NCI-H774 (cell line): Measurements from ENCODE around the gene MS4A15.
"Not testable (repeated sequence)": the region's sequence is repeated elsewhere in the genome, so short reads cannot be mapped to it uniquely, and the experiment has no call there.

ENCODE experiments used
- DNase-seq: peaks from one replicate; lab custom pipeline; 2025; lab: John Stamatoyannopoulos, UW

Gene MS4A15

DNA sequence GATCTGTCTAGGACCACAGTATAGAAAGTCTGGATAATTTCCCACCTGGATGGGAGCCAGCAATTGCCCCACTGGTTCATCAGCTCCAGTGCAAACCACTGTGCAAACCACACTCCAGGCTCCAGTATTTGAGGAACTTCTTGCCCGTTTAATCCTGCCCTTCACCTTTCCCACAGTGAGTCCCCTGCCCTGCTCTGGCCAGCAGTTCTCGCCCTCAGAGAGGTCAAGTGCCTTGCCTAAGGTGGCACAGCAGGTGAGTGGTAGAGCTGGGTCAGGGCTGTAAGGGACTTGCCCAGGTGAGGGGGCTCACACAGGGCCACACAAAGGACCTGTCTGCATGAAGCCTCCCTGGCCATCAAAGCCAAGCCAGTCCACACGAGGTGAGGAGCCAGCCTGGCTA lies 52.6 kb downstream of the MS4A15 start:
- DNase-seq, result no peak

DNA sequence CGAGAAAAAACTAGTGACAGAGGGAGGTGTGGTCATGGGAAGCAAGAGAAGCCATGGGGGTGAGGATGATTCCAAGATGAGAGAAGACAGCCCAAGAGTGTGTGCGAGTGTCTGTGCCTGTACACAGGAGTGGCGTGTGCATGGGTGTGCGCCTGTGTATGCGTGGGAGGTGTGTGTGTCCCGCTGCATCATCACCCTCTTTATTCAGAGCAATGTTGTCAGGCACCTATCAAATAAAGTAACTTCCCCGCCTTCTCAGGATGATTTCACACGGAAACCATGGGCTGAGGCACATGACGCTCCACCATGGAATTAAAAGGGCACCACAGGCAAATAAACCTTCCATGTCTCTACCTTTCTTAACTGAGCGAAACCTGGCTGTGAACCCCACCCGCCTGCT lies 53.0 kb downstream of the MS4A15 start:
- DNase-seq, result no peak

DNA sequence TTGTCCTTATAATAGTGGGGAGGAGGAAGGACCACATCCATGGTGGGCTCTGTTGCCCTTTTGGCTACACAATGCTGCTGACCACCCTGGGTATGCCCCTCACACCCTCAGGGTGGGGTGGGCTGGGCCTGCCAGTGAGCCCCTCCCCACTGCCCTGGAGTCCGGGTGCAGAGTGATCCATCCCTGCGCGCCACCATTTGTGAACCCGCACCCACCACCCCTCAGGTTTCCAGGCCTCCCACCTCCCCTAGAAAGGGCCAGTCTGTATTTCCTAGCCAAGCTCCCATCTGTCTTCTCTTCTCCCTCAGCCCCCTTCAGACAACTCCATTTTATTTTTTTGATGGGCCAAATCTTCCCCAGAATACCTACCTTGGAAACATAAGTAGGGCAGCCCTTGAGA lies 53.5 kb downstream of the MS4A15 start:
- no peak for DNase-seq

DNA sequence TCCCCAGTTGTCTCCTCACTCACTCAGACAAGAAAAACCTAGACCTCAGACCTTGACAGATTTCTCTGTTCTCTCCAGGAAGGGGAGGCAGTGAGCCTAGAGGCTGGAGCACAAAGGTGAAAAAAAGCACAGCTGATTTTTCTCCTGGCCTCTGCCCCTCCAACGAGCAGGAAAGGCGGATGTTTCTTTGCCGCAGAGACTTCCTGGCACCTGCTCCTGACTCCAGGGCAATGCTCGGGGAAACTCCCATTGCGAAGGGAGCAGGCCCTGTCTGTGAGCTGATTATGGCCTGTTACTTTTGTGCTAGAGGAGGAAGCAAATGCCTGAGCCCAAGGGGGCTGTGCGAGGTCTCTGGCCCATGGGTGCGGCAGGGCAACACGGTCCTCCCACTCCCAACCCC lies 53.9 kb downstream of the MS4A15 start:
- DNase-seq, result no peak

DNA sequence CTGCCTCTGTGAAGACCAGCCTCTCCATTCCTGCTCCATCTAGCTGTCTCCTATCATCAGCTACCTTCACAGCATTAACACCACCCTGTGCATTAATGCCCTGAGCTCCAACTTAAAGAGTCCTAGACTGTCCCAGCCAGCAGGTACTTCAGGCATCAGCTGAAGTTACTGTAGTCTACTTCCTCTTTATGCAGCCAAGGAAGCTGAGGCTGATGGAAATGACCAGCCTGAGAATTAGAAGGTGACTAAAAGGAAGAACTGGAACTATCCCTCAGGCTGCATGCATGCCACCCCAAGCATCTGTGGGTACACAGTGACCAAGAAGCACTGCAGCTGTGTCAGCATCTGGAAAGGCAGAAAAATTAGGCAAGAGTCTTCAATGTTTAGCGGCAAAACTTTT lies 56.7 kb downstream of the MS4A15 start:
- DNase-seq, result no peak

DNA sequence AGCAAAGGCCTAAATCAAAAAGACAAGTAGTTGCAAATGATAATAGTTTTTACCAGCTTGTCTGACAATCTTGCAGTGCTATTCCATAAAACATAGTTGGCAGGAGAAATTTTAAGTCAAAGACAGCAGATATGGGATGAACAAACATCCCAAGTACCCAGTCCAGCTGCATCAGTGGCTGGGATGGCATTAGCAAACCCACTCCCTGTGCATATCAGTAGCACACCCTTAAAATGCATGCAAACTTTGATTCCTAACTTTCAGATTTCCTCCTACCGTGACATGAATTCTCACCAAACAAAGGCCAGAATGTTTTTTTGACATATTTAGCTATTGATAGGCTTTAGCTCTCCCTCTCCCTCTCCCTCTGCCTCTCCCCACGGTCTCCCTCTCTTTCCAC lies 57.4 kb downstream of the MS4A15 start:
- DNase-seq, result no peak

DNA sequence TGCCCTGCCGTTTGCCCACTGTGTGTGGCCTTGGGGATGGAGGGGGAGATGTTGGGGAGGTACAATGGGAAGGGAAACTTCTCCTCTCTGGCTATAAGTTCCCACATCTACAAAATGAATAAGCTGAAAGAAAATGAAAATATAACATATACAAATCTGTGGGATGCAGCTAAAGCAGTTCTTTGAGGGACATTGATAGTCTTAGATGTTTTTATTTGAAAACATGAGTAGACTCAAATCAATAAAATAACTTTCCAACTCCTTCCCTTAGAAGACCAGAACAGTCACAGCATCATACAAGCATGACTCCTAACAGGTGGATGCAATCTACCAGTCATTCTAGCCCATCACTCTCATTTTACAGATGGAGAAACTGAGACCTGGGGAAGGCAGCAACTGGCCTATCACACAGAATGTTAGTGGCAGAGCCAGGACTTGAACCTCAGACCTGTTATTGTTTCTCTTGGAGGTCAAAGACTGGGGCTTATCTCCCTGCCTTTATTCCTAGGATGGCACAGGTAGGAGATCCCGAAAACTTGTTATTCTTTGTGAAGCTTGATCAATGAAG lies 60.0 kb downstream of the MS4A15 start:
- no peak for DNase-seq

DNA sequence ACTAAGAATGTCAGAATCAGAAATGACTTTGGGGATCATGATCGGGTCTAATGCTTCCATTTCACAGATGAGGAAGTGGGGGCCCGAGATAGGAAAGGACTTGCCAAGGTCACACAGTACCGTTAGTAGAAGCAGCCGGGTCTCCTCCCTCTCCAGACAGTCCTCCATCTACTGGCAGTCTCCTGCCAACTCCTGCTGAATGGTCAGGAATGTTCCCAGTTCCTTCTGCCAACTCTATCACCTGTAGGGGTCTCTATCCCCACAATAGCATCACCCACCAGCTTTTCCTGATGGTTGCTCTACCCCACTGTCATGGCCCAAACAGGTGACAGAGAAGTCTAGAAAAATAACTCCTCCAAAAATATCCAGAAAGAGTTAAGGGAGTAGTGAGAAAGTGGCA lies 61.4 kb downstream of the MS4A15 start:
- DNase-seq, result no peak

DNA sequence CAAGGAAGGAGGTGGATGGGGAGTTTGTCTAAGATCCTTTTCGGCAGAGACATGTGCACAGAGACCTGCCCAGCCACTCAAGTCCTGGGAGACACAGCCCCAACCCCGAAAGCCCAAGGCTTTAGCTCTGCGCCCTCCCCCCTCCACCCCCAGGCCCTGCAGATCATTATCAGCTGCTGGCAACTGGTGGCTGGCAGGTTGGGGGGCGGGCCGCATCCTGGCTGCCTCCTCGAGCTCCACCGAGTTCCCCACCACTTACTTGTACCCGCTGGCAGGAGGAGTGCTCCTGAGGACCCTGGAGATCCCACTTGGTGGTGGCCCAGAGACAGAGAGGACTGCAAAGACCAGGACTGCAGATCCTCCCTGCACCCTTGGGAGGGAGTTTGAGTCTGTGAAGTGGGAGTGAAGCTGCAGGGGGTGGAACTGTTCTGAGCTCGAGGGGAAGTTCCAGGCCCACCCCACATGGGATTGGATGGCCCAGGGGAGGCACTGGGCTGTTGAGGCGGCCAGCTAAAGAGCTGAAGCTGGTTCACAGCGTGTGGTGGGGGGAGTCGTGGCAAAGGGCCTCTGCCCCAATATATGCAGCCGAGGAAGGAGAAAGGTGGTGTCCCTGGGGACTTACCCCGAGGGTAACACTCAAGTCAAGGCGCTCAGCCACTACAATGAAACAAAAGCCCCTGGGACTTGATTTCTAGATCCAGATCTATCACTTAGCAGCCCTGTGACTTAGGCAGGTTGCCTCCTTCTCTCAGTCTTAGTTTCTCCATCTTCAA lies 65.3 kb downstream of the MS4A15 start:
- DNase-seq, result no peak

DNA sequence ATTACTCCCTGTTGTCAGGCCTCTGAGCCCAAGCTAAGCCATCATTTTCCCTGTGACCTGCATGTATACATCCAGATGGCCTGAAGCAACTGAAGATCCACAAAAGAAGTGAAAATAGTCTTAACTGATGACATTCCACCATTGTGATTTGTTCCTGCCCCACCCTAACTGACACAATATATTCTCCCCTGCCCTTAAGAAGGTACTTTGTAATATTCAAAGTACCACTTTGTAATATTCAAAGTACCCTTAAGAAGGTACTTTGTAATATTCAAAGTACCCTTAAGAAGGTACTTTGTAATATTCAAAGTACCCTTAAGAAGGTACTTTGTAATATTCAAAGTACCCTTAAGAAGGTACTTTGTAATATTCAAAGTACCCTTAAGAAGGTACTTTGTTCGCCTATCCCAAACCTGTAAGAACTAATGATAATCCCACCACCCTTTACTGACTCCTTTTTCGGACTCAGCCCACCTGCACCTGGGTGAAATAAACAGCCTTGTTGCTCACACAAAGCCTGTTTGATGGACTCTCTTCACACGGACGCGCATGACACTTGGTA lies 67.2 kb downstream of the MS4A15 start:
- not testable (repeated sequence) for DNase-seq

DNA sequence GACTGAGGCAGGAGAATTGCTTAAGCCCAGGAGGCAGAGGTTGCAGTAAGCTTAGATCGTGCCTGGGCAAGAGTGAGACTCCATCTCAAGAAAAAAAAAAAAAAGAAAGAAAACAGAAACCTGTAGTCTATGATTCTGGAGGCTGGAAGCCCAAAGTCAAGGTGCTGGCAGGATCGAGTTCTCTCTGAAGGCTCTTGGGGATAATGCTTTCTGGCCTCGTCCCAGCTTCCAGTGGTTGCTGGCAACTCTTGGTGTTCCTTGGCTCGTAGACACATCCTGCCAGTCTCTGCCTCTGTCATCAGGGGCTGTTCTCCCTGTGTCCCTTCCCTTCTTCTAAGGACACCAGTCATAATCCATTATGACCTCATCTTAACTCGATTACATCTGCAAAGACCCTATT lies 68.5 kb downstream of the MS4A15 start:
- no peak for DNase-seq

DNA sequence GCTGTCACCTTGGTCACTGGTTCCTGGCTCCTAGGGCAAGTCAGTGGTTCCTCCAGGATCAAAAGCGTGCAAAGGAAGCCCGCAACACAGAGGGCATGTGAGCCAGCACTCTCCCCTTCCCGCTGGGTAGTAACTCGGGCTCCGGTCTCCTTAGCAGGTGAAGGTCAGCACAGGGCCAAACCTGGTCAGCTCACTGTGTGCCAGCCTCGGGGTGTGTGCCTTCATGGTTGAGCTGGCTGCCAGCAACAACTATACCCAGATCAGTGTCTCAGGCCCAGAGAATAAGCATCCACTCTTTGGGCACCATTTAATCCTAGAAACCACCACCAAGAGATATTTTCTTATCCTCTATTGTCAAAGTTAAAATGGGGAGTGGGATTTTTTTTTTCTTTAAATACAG lies 69.1 kb downstream of the MS4A15 start:
- no peak for DNase-seq
